Eye (tissue), 1 donor: Measurements from ENCODE around the gene ROR2.

Experiments
- DNase-seq: peaks from one replicate; pipeline ENCODE4 v3.0.0-alpha.2; 2015

Gene ROR2

DNA sequence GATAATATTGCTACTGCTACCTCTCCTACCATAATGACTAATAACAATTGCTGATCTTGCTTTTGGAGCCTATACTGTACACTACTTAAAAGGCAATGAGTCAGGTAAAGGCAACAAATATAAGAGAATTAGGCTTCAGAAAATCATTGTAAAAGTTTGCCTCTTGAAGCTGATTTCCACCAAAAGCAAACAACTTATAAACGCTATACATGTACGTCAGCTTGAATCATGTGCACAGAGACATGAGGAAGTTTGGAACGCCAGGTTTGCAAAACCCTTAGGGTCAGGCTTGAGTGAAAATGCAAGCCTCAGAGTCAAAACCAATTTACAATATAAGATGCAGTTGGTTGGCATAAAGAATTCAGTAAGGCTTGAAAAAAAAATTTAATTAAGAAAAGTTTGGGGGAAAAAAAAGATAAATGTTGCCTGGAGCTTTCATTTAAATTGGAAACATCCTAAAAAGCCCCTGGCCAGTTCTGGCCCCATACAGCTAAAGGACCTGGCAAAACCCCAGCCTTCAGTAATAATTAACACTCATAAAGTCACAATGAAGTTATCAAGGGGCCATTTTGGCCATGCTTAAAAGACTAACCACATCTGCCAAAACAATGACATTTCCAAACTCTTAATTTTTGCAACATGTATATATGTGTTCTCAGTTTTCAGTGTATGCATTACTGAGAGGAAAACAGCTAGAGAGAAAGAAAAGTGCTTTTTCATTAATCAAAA, 345.4 kb downstream of the ROR2 start:
- peak; percentile 8 for DNase-seq

DNA sequence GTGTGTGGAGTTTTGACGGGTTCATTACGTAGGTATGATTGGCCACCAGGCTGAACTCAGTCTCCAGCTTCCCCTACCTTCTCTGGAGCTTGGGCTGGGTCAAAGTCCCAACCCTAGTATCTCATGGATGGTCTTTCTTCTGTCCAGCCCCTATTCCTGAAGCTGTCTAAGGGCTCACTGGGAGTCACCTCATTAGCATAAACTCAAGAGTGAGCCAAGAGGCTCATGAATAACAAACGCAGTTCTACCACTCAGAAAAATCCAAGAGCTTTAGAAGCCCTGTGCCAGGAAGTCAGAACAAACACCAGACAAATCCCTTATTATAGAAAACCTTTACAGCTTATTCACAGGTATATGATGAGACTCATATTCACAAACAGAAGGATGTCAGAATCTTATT, 346.1 kb downstream of the ROR2 start:
- no peak for DNase-seq

DNA sequence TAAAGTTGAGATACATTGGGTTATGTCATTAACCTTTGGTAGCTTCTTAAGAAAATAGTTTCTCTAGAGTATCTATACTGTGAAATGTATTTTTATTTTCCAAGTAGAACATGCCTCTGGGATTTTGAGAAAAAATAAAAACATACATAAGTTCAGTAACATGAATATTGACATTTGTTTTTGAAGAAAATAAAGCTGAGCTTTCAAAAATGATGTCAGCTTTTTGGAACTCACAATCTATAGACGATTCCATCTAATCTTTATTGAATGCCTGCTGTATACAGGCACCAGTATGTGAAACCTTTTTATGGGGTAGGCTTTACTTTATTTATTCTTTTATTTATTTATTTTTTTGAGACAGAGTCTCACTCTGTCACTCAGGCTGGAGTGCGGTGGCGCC, 350.5 kb downstream of the ROR2 start:
- DNase-seq, result no peak

DNA sequence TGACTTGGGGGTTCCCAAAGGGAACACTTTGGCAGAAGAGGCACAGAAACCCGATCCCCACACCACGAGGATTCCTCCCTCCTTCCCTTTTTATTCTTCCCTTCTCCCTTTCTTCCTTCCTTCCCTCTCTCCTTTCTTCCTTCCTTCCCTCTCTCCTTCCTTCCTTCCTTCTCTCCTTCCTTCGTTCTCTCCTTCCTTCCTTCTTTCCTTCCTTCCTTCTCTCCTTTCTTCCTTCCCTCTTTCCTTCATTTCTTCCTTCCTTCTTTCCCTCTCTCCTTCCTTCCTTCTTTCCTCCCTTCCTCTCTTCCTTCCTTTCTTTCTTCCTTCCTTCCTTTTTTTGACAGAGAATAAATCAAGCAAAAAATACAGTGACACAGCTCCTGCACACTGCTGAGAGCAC, 358.4 kb downstream of the ROR2 start:
- DNase-seq, result no peak

DNA sequence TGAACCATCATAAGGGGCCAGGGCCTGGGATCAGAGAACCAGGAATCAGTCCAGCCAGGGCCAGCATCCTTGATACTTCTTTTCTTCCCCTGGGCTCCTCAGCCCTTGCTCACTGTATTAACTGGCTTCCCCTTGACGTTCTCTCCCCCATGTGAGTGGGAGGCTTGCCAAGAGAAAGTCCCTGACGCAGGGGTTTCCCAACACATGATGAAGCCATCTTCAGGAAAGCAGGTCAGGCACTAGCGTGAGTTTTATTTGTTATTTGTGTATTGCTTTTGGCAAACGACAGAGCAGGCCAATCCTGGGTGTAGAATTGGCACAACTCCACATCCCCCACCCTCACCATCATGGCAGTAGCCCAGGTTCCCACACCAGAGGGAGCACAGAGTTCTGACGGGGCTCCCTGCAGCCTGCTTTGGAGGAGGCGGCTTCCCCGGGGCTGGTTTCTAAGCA, 360.9 kb downstream of the ROR2 start:
- DNase-seq, result no peak

DNA sequence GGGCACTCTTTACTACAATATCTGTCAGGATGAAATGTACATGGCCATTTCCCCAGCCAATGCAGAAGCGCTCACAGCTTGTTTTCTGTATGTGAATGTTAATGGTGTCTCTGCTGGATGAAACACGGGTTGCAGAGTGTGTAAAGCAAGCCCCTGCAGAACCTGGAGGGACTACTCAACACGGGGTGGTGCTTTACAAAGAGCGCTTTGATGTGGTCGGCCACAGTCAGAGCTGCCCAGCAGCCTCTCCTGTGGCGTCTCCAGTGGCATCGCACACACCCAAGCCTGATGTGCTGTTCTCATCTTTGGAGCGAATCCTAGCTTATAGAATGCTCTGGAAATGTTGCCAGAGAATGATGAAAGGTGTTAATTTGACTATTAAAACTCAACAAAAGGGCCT, 363.7 kb downstream of the ROR2 start:
- DNase-seq, result no peak

DNA sequence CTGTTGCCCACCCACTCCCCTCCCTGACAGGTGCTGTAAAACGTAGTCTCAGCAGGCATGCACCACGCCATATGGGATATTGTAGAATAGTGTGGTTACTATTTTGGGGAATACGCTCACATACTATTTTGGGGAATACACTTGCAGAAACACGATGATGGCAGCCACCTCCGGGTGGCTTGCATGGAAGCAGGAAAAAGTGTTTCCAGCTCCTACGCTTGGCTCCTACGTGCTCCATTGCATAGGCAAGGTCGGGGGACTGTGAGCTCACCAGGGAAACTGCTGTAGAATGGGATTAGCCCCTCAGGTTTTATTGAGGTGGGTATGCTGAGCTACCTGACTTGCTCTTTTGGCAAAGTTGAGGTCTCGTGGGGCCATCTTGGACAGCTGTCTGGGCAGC, 366.1 kb downstream of the ROR2 start:
- DNase-seq, result no peak

DNA sequence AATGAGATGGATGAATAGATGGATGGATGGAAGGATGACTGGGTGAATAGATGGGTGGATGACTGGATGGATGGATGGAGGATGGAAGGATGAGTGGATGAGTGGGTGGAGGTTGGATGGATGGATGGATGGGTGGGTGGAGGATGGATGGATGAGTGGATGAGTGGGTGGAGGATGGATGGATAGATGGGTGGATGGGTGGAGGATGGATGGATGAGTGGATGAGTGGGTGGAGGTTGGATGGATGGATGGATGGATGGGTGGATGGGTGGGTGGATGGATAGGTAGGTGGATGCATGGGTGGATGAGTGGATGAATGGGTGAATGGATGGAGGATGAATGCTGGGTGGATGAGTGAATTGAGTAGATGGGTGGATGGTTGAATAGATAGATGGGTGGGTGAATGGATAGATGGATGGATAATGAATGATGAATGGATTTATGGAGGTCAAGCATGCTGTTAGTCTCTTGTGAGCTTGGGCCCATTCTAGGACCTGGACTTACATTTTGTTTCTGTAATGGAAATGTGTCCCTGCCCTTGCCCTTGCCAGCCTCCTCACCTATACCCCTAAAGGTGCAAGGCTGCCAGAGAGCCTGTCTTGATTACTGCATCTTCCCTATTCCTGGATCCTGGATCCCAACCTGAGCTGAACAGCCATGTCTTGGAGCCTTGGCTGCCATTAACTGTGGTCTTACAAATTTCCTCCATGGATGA, 366.7 kb downstream of the ROR2 start:
- DNase-seq, result no peak

DNA sequence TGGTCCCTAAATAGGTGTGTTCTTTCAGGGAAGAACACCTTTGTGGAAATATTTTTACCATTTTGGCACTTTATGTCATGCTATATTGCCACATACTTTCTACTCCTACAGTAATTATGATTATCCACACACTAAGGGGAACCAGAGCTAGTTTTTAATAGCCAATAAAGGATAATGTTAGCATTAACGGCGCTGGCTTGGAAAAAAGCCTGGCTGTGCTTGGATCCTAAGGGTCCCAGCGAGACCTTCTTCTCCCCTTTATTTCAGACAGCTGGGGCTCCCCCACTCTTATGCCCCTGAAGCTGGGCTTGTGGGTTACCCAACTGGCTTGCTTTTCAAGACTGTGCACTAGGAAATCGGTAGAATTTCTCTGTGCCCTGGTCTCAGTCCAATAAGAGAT, 367.8 kb downstream of the ROR2 start:
- no peak for DNase-seq

DNA sequence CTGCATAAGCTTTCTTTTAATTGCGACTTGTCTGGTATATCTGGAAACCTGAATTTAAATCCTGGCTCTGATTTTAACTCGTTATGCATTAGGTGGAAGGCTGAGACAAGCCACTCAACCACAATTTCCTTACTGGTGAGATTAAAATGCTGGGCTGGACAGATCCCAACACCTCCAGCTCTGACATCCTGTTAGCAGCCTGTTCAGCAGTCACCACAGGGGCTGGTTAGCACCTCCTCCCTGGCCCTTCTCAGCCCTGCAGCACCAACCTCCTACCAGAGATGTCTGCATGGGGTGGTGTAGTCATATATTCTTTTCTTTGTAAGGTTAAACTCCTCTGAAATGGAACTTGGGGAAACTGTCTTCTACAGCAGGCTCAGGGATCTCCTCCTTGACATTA, 369.9 kb downstream of the ROR2 start:
- DNase-seq, result no peak

DNA sequence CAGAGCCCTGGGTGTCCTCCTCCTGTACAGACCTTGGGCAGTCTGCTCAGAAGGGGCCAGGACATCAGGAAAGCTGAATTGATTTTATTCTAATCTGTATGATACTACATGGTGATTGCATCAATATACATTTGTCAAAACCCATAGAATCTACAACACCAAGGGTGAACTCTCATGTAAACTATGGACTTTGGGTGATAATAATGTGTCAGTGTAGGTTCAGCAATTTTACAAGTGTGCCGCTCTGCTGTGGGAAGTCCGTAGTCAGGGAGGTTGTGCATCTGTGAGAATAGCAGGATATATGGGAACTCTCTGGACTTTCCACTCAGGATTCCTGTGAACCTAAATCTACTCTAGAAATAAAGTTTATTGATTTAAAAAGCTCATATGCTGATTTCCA, 371.1 kb downstream of the ROR2 start:
- no peak for DNase-seq

DNA sequence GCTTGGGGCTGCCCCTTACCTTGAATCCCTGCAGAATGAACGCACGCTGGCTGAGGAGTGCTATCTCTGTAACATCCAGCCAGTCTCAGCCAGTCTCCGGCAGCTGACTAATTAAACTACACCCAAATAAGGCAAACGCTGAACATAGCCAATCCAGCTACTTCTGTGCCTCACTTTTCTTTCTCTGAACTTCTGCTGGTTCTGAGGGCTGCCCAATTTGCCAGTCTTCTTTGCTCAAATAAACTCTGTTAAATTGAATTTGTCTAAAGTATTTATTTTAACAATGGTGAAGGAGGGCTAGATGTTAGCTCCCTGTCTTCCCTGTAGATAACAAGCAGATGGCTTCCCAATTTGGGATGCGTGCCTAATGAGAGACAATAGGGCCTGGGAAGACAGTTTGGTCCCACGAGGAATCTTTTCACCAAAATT, 372.4 kb downstream of the ROR2 start:
- peak; percentile 68 for DNase-seq

DNA sequence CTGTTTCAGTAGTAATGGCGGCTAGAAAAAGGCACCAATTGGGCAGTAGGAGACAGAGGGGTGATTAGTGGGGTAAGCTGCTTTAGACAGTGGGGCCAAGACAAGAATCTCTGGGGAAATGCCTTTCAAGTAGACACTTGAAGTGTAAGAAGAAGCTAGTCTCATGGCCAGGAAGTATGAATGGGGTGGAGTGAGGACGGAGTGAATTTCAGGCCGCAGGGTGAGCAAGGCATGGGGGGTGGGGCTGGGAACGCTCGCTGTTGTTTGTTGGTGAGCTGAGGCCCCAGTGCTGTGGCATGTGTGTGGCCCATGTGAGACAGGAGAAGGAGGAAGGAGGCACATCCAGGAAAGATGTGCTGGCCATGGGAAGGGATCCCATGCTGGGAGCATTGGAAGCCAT, 377.2 kb downstream of the ROR2 start:
- DNase-seq, result no peak

DNA sequence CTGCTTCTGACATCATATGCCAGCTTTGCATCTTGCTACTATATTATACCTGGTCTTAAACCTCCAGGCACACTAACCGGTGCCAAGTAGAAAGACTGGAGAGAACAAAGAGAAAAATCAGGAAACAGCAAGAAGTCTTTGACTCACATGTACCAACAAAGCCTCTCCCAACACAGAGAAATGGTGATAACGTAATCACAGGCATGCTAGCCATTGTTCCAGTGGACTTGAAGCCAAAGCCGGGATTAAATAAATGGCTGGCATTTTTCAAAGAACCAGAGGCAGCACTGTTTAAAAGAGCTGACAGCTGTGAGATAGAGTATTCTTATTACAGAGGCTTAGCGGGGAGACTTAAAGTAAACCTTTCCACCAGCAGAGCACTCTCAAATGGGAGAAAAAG, 378.0 kb downstream of the ROR2 start:
- peak; percentile 33 for DNase-seq

DNA sequence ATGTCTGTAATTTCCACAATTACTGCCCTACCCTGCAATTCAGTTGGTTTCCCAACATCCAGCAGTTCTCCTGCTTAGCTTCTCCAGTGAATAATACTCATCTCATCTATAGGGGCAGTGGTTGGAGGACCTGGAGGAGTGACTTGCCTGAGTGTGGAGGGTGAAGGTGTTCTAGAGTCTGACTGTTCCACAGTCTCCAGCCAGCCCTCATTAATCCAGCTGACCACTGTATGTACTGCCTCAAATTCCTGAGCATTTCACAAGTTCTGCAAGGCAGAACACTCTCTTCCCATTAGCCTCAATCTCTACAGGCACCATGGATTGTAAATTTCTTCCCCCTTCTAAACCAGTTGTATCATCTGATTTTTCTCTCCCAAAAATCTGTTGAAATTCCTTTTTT, 379.0 kb downstream of the ROR2 start:
- no peak for DNase-seq

DNA sequence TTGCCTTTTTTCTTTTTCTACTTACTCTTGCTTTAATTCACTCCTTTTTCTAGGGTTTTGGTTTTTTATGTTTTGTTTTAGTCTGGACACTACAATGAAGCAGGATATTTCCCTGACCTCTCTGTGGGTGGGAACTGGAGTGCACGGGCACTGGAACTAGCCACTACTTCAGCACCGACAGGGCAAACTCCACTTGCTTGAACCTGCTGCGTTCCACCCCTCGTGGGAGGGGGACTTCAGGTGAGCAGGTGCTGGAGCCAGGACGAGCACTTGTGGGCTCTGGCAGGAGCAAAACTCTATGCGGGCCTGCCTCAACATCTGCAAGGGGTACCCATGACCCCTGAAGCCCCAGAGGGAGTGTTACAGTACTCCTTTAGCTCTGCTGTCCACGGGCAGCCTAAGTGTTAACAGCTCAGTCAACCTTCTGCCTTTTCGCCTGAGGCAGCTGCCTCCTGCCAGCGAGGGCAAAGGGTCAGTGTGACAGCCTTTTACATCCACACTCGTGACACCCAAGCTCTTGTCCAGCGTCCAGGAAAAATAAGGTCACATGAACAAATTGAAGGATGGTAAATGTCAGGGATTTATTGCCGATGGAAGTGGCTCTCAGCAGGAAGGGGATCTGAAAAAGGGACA, 382.3 kb downstream of the ROR2 start:
- no peak for DNase-seq

DNA sequence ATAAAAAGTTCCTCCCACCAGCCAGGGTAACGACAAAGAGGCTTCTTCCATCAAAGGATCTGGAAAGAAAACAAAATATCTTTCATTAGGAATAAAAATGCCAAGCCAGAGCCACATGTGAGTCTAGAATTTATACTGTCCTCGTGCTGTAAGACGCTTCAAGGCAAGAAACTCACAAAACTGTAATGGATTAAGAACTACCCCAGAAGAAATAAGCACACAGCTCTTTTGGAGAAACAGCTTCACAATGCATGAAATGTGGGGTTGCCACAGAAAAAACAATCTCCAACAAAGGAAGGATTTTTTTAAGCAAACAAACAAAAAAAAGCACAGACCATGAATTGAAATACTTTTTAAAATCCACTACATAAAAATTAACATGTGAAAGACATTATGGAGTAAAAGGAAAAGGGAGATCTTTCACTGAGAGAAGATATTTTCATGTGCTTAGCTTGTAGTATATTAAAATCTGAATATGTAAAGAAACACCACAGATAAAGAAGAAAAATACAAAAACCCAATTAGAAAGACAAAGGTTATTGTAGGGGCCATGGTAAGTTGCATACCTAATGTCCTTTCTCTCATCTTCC, 385.9 kb downstream of the ROR2 start:
- DNase-seq, result no peak

DNA sequence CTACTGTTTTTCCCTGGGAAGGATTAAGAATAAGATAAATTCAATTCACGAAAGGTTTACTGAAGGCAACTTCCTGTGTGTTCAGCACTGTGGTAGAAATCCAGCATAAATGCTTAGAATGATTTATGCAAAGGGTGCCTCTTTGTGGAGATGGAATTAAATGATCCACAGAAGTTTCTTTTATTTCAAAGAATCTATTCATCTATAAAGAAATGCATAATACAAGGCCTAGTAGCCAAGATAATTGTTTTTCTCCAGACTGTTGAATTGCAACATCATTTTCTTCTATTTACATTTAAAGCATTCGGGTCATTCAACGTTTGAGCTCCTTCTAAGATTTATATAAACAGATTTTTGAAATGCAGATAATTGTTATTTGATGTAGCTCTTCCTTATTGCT, 387.6 kb downstream of the ROR2 start:
- no peak for DNase-seq

DNA sequence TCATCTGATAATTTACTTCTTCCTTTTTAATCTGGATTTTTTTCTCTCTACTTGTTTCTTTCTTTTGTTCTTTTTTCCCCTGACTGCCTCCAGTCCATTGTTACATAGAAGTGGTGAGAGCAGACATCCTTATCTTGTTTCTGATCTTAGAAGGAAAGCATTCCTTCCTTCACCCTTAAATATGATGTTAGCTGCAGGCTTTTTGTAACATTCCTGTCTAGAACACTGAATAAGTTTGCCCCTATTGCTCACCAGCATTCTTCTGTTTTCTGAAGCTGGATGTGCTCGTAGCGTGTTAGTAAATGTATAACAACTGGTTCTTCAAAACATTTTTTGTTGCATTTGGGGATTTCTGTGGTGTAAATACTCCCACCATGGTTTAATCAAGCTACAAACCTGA, 389.7 kb downstream of the ROR2 start:
- DNase-seq, result no peak

DNA sequence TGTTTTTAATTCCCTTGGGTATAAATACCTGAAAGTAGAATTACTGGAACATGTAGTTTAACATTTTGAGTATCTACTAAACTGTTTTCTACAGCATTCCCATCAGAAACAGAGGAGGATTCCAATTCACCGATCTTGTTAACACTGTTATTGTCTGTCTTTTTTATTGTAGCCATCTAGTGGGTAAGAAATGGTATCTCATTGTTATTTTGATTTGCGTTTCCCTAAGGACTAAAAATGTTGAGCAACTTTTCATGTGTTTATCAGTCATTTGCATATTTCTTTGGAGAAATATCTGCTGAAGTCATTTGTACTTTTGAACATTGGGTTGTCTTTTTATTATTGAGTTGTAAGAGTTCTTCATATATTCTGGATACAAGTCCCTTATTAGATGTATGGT, 391.1 kb downstream of the ROR2 start:
- DNase-seq, result no peak

DNA sequence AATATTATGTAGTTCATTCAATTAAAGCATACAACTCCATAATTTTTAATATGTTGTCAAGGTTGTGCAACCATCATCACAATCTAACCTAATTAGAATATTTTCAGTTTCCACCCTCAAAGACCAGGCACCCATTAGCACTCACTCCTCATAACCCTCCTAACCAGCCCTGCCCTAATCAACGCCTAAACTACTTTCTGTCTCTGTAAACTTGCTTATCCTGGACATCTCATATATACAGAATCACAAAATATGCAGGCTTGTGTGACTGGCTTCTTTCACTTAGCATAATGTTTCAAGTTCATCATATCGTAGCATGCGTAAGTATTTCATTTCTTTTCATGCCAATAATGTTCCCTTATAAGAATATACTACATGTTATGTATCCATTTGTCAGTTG, 391.6 kb downstream of the ROR2 start:
- DNase-seq, result no peak

DNA sequence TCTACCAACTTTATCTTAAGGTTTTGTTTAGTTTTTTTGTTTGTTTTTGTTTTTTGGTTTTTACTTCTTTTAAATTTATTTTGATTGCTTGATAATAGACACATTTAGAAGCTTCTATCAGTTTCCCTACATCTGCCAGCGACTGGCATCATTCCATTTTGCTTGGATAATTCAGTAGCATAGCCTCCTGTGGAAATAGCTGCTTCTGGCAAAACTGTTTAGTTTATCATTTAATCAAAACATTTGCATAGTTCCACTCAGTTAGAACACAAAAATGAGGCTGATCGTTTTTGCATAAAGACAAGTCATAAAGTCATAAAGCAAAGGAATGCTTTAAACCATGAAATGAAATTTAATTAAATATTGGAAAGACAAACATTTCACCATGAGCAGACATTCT, 392.7 kb downstream of the ROR2 start:
- DNase-seq, result no peak

DNA sequence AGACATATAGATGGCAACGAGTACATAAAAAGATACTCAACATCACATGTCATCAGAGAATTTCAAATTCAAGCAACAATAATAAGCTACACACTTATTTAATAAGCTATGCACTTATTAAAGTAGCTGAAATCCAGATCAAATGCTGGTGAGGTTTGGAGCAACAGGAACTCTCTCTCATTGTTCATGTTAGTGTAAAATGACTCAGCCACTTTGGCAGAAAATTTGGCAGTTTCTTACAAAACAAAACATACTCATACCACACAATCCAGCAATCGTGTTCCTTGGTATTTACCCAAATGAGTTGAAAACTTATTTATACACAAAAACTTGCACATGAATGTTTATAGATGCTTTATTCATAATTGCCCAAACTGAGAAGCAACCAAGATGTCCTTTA, 394.9 kb downstream of the ROR2 start:
- no peak for DNase-seq

DNA sequence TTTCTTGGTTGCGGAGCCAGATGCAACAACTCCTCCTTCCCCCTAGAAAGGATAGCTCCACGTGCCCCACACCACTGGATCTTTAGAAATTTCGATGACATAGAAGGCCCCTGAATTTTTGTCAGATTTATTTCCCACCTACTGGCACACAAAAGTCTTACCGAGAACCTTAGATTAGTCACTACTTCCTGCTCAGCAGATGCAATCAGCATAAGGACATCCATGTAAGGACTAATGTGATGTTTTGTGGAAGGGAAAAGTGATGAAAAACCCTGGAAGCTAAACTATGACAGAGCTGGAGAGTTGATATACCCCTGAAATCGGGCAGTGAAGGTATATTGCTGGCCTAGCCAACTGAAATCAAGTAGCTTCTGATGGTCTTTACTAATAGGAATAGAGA, 400.9 kb downstream of the ROR2 start:
- DNase-seq, result no peak
